DMS53 treated with DMSO at 0.1 percent for 48 hours (cell line): ENCODE data around the gene CYFIP1.

Experiments
- DNase-seq: peaks from one replicate; lab custom pipeline; 2025; ENCODE audit not compliant: unreplicated experiment; lab: John Stamatoyannopoulos, UW

The CYFIP1 gene

GRCh38 chr15:22871481-22872086 lies 108.6 kb downstream of the CYFIP1 start:
- DNase-seq, result no peak

- DNase-seq, result no peak
Measured at GRCh38 chr15:22870865-22871264, 109.3 kb downstream of the CYFIP1 start.

- DNase-seq, result no peak
Measured at GRCh38 chr15:22869856-22870255, 110.3 kb downstream of the CYFIP1 start.

- DNase-seq, result no peak
Measured at GRCh38 chr15:22868928-22869327, 111.2 kb downstream of the CYFIP1 start.

GRCh38 chr15:22868495-22868894 lies 111.7 kb downstream of the CYFIP1 start:
- DNase-seq, result no peak

- no peak for DNase-seq
Measured at GRCh38 chr15:22867886-22868285, 112.3 kb downstream of the CYFIP1 start.

- DNase-seq, result no peak
Measured at GRCh38 chr15:22866079-22866478, 114.1 kb downstream of the CYFIP1 start.

GRCh38 chr15:22863356-22863755 lies 116.8 kb downstream of the CYFIP1 start:
- no peak for DNase-seq

- no peak for DNase-seq
Measured at GRCh38 chr15:22861161-22861560, 119.0 kb downstream of the CYFIP1 start.

GRCh38 chr15:22856659-22857058 lies 123.5 kb downstream of the CYFIP1 start:
- no peak for DNase-seq

GRCh38 chr15:22855791-22856190 lies 124.4 kb downstream of the CYFIP1 start:
- no peak for DNase-seq

- DNase-seq, result no peak
Measured at GRCh38 chr15:22851513-22851912, 128.7 kb downstream of the CYFIP1 start.

GRCh38 chr15:22850055-22850454 lies 130.1 kb downstream of the CYFIP1 start:
- DNase-seq, result no peak

- no peak for DNase-seq
Measured at GRCh38 chr15:22846073-22846472, 134.1 kb downstream of the CYFIP1 start.

- DNase-seq, result no peak
Measured at GRCh38 chr15:22845289-22845900, 134.8 kb downstream of the CYFIP1 start.

GRCh38 chr15:22844421-22845288 lies 135.5 kb downstream of the CYFIP1 start:
- DNase-seq, result no peak

- no peak for DNase-seq
Measured at GRCh38 chr15:22839046-22839695, 141.0 kb downstream of the CYFIP1 start.

- peak; percentile 89 for DNase-seq
Measured at GRCh38 chr15:22838292-22839042, 141.7 kb downstream of the CYFIP1 start, which contains the start of gene NIPA2. Gene NIPA2, plus strand, starts transcription at chr15:22838666. Its CDS starts 13,066 bp downstream, at chr15:22851732.

GRCh38 chr15:22831473-22831872 lies 148.7 kb downstream of the CYFIP1 start:
- no peak for DNase-seq

GRCh38 chr15:22827125-22827524 lies 153.0 kb downstream of the CYFIP1 start:
- DNase-seq, result no peak
